ENCODE measurements around the gene HYDIN. TPM values are rescaled to one million over a fixed set of nuclear protein-coding genes. Genes with fewer than 3 reads are reported as not detected.
"Not testable (repeated sequence)": the region's sequence is repeated elsewhere in the genome, so short reads cannot be mapped to it uniquely, and the experiment has no call there.

The HYDIN gene
- total and polyA plus RNA-seq, 9 of the 15 experiments (the other 6 are each of a cell fraction or from before 2014, with no cell fraction given): 0.08 to 0.43 (median 0.14) TPM; not detected in 1

GRCh38 chr16:71050307-71050706 lies 180.2 kb downstream of the HYDIN start:
- H3K27me3 ChIP-seq (ENCODE audit: control insufficient read depth in 2 of 2, insufficient read depth in 2 of 2, low read length in 2 of 2); H3K27ac ChIP-seq (ENCODE audit: extremely low read depth, low read depth, low read length); H3K4me2 ChIP-seq (ENCODE audit: insufficient read depth, low read length); H3K4me1 ChIP-seq (replicated peaks in 1 of 2; ENCODE audit: control insufficient read depth in 2 of 2, insufficient read depth in 2 of 2, low read length in 2 of 2); in situ Hi-C loops (cut with MboI); H3K9me3 ChIP-seq (replicated peaks; ENCODE audit: control insufficient read depth, insufficient read depth, low read depth, low read length); H2AFZ ChIP-seq (ENCODE audit: low read depth, low read length); H3K9ac ChIP-seq (ENCODE audit: insufficient read depth in 1 of 2, low read depth in 2 of 2, low read length in 2 of 2); intact Hi-C loops (cut with micrococcal nuclease); BruUV-seq (replicated peaks); H4K20me1 ChIP-seq (replicated peaks; ENCODE audit: control insufficient read depth, insufficient read depth, low read length); DNase-seq (ENCODE audit: extremely low read depth in 1 of 4, low spot score in 3 of 4); H3K36me3 ChIP-seq (ENCODE audit: control insufficient read depth, insufficient read depth, low read length); ATAC-seq; CTCF ChIA-PET (ENCODE audit: low intra/inter-chr PET ratio); FAIRE-seq; POLR2A ChIA-PET; H3K9me1 ChIP-seq (ENCODE audit: control insufficient read depth, insufficient read depth, low read length); H3K4me3 ChIP-seq; H3K79me2 ChIP-seq (ENCODE audit: control insufficient read depth, insufficient read depth, low read length): not testable (repeated sequence)
- WGBS (ENCODE audit: insufficient coverage, low coverage, missing lambda C conversion rate): 0% methylated on average over 1 of the region's 2 CpGs

GRCh38 chr16:71039368-71040111 lies 191.0 kb downstream of the HYDIN start:
- DNase-seq (ENCODE audit: extremely low read depth in 1 of 4, low spot score in 3 of 4); POLR2A ChIA-PET; H3K4me2 ChIP-seq (ENCODE audit: insufficient read depth, low read length); H3K4me3 ChIP-seq; H3K27ac ChIP-seq (ENCODE audit: extremely low read depth, low read depth, low read length); H3K9me3 ChIP-seq (replicated peaks; ENCODE audit: control insufficient read depth, insufficient read depth, low read depth, low read length); FAIRE-seq; BruUV-seq (replicated peaks); H3K9me1 ChIP-seq (ENCODE audit: control insufficient read depth, insufficient read depth, low read length); H2AFZ ChIP-seq (ENCODE audit: low read depth, low read length); H3K36me3 ChIP-seq (ENCODE audit: control insufficient read depth, insufficient read depth, low read length); ATAC-seq; H3K9ac ChIP-seq (ENCODE audit: insufficient read depth in 1 of 2, low read depth in 2 of 2, low read length in 2 of 2); in situ Hi-C loops (cut with MboI); H4K20me1 ChIP-seq (replicated peaks; ENCODE audit: control insufficient read depth, insufficient read depth, low read length); H3K4me1 ChIP-seq (replicated peaks in 1 of 2; ENCODE audit: control insufficient read depth in 2 of 2, insufficient read depth in 2 of 2, low read length in 2 of 2); H3K79me2 ChIP-seq (ENCODE audit: control insufficient read depth, insufficient read depth, low read length); CTCF ChIA-PET (ENCODE audit: low intra/inter-chr PET ratio); H3K27me3 ChIP-seq (ENCODE audit: control insufficient read depth in 2 of 2, insufficient read depth in 2 of 2, low read length in 2 of 2); intact Hi-C loops (cut with micrococcal nuclease): not testable (repeated sequence)
- 2% methylated on average over 6 of the region's 11 CpGs for WGBS (ENCODE audit: insufficient coverage, low coverage, missing lambda C conversion rate)

- BruUV-seq (replicated peaks); H3K9me3 ChIP-seq (replicated peaks; ENCODE audit: control insufficient read depth, insufficient read depth, low read depth, low read length); CTCF ChIA-PET (ENCODE audit: low intra/inter-chr PET ratio): not testable (repeated sequence)
These were observed 192.1 kb downstream of the HYDIN start for GRCh38 chr16:71038421-71038820.

GRCh38 chr16:71037987-71038386 lies 192.5 kb downstream of the HYDIN start:
- FAIRE-seq; ATAC-seq; H3K4me2 ChIP-seq (ENCODE audit: insufficient read depth, low read length); in situ Hi-C loops (cut with MboI); H2AFZ ChIP-seq (ENCODE audit: low read depth, low read length); POLR2A ChIA-PET; CTCF ChIA-PET (ENCODE audit: low intra/inter-chr PET ratio); H3K27me3 ChIP-seq (ENCODE audit: control insufficient read depth in 2 of 2, insufficient read depth in 2 of 2, low read length in 2 of 2); H3K79me2 ChIP-seq (ENCODE audit: control insufficient read depth, insufficient read depth, low read length); H3K4me3 ChIP-seq; DNase-seq (ENCODE audit: extremely low read depth in 1 of 4, low spot score in 3 of 4); H4K20me1 ChIP-seq (replicated peaks; ENCODE audit: control insufficient read depth, insufficient read depth, low read length); H3K27ac ChIP-seq (ENCODE audit: extremely low read depth, low read depth, low read length); H3K4me1 ChIP-seq (replicated peaks in 1 of 2; ENCODE audit: control insufficient read depth in 2 of 2, insufficient read depth in 2 of 2, low read length in 2 of 2); H3K9me3 ChIP-seq (replicated peaks; ENCODE audit: control insufficient read depth, insufficient read depth, low read depth, low read length); H3K36me3 ChIP-seq (ENCODE audit: control insufficient read depth, insufficient read depth, low read length); H3K9ac ChIP-seq (ENCODE audit: insufficient read depth in 1 of 2, low read depth in 2 of 2, low read length in 2 of 2); H3K9me1 ChIP-seq (ENCODE audit: control insufficient read depth, insufficient read depth, low read length); BruUV-seq (replicated peaks); intact Hi-C loops (cut with micrococcal nuclease): not testable (repeated sequence)
- WGBS (ENCODE audit: insufficient coverage, low coverage, missing lambda C conversion rate): 5% methylated on average over 3 of the region's 6 CpGs

More at GRCh38 chr16:71038421-71038820, 192.1 kb downstream of the HYDIN start:
- DNase-seq (ENCODE audit: extremely low read depth in 1 of 4, low spot score in 3 of 4); ATAC-seq; FAIRE-seq; H2AFZ ChIP-seq (ENCODE audit: low read depth, low read length); H3K9ac ChIP-seq (ENCODE audit: insufficient read depth in 1 of 2, low read depth in 2 of 2, low read length in 2 of 2); H3K4me1 ChIP-seq (replicated peaks in 1 of 2; ENCODE audit: control insufficient read depth in 2 of 2, insufficient read depth in 2 of 2, low read length in 2 of 2); in situ Hi-C loops (cut with MboI); H3K79me2 ChIP-seq (ENCODE audit: control insufficient read depth, insufficient read depth, low read length); H3K27me3 ChIP-seq (ENCODE audit: control insufficient read depth in 2 of 2, insufficient read depth in 2 of 2, low read length in 2 of 2); H3K27ac ChIP-seq (ENCODE audit: extremely low read depth, low read depth, low read length); H3K36me3 ChIP-seq (ENCODE audit: control insufficient read depth, insufficient read depth, low read length); H3K4me2 ChIP-seq (ENCODE audit: insufficient read depth, low read length); H3K9me1 ChIP-seq (ENCODE audit: control insufficient read depth, insufficient read depth, low read length); H3K4me3 ChIP-seq; intact Hi-C loops (cut with micrococcal nuclease); H4K20me1 ChIP-seq (replicated peaks; ENCODE audit: control insufficient read depth, insufficient read depth, low read length); POLR2A ChIA-PET: not testable (repeated sequence)
- WGBS (ENCODE audit: insufficient coverage, low coverage, missing lambda C conversion rate): 0% methylated on average over 3 of the region's 4 CpGs
